ENCODE data around the gene DHPS. TPM values are rescaled to one million over a fixed set of nuclear protein-coding genes. Genes with fewer than 3 reads are reported as not detected.
"Not testable (repeated sequence)": the region's sequence is repeated elsewhere in the genome, so short reads cannot be mapped to it uniquely, and the experiment has no call there.

Gene DHPS
- total and polyA plus RNA-seq, 2 donors (not counting 3 experiments of a cell fraction or from before 2014, with no cell fraction given) = 68.4 to 90.1 TPM

DNA sequence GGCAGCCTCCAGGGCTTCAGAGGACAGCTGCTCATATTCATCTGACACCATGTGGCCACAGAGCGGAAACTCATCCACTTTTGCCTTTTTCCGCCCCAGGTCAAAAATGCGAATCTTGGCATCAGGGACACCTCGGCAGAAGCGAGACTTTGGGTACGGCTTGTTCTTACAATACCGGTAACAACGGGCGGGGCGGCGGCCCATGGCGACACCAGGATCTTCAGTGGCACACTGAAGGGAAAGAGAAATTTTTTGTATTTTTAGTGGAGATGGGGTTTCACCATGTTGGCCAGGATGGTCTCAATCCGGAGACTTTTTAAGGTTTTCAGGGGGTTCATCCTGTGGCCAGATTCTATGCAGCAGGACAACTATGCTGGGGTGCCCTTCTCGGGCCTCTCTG lies 38.0 kb downstream of the DHPS start:
- H3K9me1 ChIP-seq (replicated peaks; ENCODE audit: control insufficient read depth, extremely low read depth, insufficient read depth, low read length); H3K79me2 ChIP-seq (ENCODE audit: control insufficient read depth, insufficient read depth, low read length); POLR2A ChIA-PET; H4K20me1 ChIP-seq (replicated peaks; ENCODE audit: control insufficient read depth, extremely low read depth, insufficient read depth, low read length); DNase-seq (ENCODE audit: low read depth, low spot score); H3K36me3 ChIP-seq (ENCODE audit: control insufficient read depth in 2 of 2, extremely low read depth in 1 of 2, insufficient read depth in 2 of 2, low read length in 2 of 2); H3K4me3 ChIP-seq (replicated peaks in 1 of 3; ENCODE audit: insufficient read depth in 1 of 3, low read depth in 1 of 3, low read length in 3 of 3); H3K9ac ChIP-seq (replicated peaks; ENCODE audit: extremely low read depth, insufficient read depth, low read length); H3K4me1 ChIP-seq (ENCODE audit: control insufficient read depth, extremely low read depth, insufficient read depth, low read length); H3K27ac ChIP-seq (ENCODE audit: insufficient read depth, low read depth, low read length); dilution Hi-C loops (cut with MboI; ENCODE audit: extremely low pct_ligation_motif_present, low sequenced_read_pairs); H3K9me3 ChIP-seq (replicated peaks; ENCODE audit: control insufficient read depth, insufficient read depth, low read length); CTCF ChIA-PET; H2AFZ ChIP-seq (ENCODE audit: low read depth, low read length); H3K4me2 ChIP-seq (ENCODE audit: insufficient read depth, low read length); H3K27me3 ChIP-seq (ENCODE audit: control insufficient read depth in 2 of 2, insufficient read depth in 2 of 2, low read length in 2 of 2); intact Hi-C loops (cut with micrococcal nuclease); FAIRE-seq: not testable (repeated sequence)
- TSS peak; percentile 9 for BruUV-seq (replicated peaks)

DNA sequence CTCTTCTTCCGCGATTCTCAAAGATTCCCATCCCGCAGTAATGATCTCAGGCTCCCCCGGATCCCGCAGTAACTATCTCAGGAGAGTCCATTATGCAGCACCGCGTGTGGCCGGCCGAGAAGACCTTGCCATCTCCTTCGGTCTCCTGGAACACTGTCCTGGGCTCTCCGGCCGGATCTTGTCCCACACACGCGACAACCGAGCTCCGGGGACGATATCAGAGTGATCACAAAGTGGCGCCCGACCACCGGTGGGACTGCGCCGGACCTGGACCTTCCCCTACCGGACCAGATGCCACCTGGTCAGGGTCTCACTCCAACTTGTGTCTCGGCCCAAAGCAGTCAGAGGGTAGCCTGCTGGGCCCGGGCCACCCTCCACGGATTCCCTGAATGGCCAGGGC lies 39.2 kb downstream of the DHPS start:
- Histone ChIP-seq H3K27me3 (ENCODE audit: control insufficient read depth in 2 of 2, insufficient read depth in 2 of 2, low read length in 2 of 2) (no peaks in the 10 kb centered on the region), H3K9me1 (replicated peaks; ENCODE audit: control insufficient read depth, extremely low read depth, insufficient read depth, low read length) (no peaks in the 10 kb centered on the region), H2AFZ (ENCODE audit: low read depth, low read length) (no peak overlapping the region), H3K4me3 (replicated peaks in 1 of 3; ENCODE audit: insufficient read depth in 1 of 3, low read depth in 1 of 3, low read length in 3 of 3) (no peak overlapping the region), H3K9me3 (replicated peaks; ENCODE audit: control insufficient read depth, insufficient read depth, low read length) (no peaks in the 10 kb centered on the region), H3K4me1 (ENCODE audit: control insufficient read depth, extremely low read depth, insufficient read depth, low read length) (no peaks in the 10 kb centered on the region), H4K20me1 (replicated peaks; ENCODE audit: control insufficient read depth, extremely low read depth, insufficient read depth, low read length) (no peaks in the 10 kb centered on the region), H3K27ac (ENCODE audit: insufficient read depth, low read depth, low read length) (no peak overlapping the region), H3K79me2 (ENCODE audit: control insufficient read depth, insufficient read depth, low read length) (no peaks in the 10 kb centered on the region), H3K4me2 (ENCODE audit: insufficient read depth, low read length) (no peak overlapping the region), H3K36me3 (ENCODE audit: control insufficient read depth in 2 of 2, extremely low read depth in 1 of 2, insufficient read depth in 2 of 2, low read length in 2 of 2) (no peaks in the 10 kb centered on the region), H3K9ac (replicated peaks; ENCODE audit: extremely low read depth, insufficient read depth, low read length) (no peak overlapping the region)
- TF ChIP-seq POLR2A (IDR thresholded peaks at IDR 0.05; ENCODE audit: low read depth, low read length) (no peak), EZH2 (IDR thresholded peaks at IDR 0.05; ENCODE audit: borderline replicate concordance, low read depth, low read length, severe bottlenecking) (no peak)
- BruUV-seq (replicated peaks) = no TSS peak
- intact Hi-C loops (cut with micrococcal nuclease) (no loop called here), dilution Hi-C loops (cut with MboI; ENCODE audit: extremely low pct_ligation_motif_present, low sequenced_read_pairs) (no loop called here)
- POLR2A ChIA-PET = no interaction called here
- no peak for FAIRE-seq
- DNase-seq (ENCODE audit: low read depth, low spot score) = no peak
- CTCF ChIA-PET = interaction anchor here (1.0 kb wide), 1 partner anchor 31 kb away, joined by 3 read pairs; the partner anchor contains the start of gene ZNF791
